Measurements from ENCODE around the gene LRMDA.

DNA sequence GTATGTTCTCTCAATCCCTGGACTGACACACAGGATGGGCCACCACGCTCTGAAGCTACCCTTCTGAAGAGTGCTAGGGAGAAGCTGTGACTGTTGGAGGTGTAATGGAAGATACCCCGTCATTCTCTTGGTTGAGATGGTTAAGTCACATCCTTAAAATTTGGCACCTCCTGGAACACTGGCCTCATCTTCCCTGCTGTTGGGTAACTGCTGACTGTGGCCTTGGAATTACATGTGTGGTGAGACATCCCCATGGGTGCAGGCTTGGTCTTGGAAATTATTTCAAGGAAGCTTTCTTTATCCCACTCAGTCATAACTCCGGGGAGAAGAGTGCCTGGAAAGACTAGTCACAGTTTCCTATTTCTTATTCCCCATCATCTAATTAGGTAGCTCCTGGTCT lies 62.0 kb downstream of the LRMDA start:
- TF ChIP-seq, protein P1, sequence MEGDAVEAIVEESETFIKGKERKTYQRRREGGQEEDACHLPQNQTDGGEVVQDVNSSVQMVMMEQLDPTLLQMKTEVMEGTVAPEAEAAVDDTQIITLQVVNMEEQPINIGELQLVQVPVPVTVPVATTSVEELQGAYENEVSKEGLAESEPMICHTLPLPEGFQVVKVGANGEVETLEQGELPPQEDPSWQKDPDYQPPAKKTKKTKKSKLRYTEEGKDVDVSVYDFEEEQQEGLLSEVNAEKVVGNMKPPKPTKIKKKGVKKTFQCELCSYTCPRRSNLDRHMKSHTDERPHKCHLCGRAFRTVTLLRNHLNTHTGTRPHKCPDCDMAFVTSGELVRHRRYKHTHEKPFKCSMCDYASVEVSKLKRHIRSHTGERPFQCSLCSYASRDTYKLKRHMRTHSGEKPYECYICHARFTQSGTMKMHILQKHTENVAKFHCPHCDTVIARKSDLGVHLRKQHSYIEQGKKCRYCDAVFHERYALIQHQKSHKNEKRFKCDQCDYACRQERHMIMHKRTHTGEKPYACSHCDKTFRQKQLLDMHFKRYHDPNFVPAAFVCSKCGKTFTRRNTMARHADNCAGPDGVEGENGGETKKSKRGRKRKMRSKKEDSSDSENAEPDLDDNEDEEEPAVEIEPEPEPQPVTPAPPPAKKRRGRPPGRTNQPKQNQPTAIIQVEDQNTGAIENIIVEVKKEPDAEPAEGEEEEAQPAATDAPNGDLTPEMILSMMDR (conservative IDR thresholded peaks at IDR 0.05; ENCODE audit: low read length), result no peak
- TF ChIP-seq EZH2phosphoT487 (IDR thresholded peaks at IDR 0.05; ENCODE audit: borderline replicate concordance), result no peak

All from Loucy (cell line).